OCI-LY7 (cell line): Measurements from ENCODE around the gene CDC42BPA.

Experiments
- EZH2phosphoT487 ChIP-seq: fragments of 200-600 bp; sonication (generic); IDR thresholded peaks from 2 replicates; pipeline ENCODE4 v1.6.1; 2018; ENCODE audit warnings: low read depth, borderline replicate concordance, mild to moderate bottlenecking, mixed run types, antibody characterized with exemption, low read length, moderate library complexity, mixed read lengths
- TF ChIP-seq, protein P1 (sequence below): fragments of 200-600 bp; sonication (generic); conservative IDR thresholded peaks from 2 replicates; pipeline ENCODE4 v1.5.1; 2014; ENCODE audit warnings: mild to moderate bottlenecking, antibody characterized with exemption, low read length, moderate library complexity, mixed read lengths

DNA sequence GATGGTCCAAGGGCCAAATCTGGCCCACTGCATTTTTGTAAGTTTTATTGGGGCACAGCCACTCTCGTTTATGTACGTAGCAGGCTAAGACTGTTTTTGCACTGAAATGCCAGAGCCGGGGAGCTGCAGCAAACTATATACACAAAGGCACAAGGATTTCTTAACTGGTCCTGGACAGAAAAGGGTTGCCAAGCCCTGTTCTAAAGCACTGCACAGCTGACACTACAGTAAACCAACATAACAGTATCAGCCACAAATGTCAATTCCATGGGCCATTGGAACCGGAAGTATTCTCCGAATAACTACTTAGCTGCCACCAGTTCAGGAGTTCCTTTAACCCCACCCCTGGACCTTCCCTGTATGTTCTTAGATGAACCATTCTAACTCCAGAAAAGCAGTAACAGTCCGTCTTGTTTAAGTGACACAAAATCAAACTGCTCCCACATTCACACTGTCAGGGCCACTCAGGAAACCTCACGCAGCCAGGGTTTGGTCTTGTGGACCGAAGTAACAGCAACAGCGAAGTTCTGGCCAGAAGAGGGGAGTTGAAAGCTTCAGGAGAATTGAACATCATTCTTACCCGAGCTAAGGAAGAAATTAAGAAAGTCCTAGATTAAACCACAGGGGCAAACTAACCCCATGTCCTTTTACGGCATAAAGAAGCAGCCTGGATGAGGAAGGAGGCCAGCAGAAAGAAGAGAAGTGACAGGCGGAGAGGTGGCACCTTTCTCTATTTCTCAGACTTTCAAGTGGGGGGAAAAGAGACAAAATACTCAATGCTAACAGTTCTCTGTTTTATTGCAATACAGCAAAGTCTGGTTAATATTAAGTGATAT lies 329.0 kb downstream of the CDC42BPA start:
- TF ChIP-seq, protein P1, sequence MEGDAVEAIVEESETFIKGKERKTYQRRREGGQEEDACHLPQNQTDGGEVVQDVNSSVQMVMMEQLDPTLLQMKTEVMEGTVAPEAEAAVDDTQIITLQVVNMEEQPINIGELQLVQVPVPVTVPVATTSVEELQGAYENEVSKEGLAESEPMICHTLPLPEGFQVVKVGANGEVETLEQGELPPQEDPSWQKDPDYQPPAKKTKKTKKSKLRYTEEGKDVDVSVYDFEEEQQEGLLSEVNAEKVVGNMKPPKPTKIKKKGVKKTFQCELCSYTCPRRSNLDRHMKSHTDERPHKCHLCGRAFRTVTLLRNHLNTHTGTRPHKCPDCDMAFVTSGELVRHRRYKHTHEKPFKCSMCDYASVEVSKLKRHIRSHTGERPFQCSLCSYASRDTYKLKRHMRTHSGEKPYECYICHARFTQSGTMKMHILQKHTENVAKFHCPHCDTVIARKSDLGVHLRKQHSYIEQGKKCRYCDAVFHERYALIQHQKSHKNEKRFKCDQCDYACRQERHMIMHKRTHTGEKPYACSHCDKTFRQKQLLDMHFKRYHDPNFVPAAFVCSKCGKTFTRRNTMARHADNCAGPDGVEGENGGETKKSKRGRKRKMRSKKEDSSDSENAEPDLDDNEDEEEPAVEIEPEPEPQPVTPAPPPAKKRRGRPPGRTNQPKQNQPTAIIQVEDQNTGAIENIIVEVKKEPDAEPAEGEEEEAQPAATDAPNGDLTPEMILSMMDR = no peak
- no peak for TF ChIP-seq EZH2phosphoT487
